Measurements from ENCODE around the gene MYBPC1.
"Not testable (repeated sequence)": the region's sequence is repeated elsewhere in the genome, so short reads cannot be mapped to it uniquely, and the experiment has no call there.

Gene MYBPC1

DNA sequence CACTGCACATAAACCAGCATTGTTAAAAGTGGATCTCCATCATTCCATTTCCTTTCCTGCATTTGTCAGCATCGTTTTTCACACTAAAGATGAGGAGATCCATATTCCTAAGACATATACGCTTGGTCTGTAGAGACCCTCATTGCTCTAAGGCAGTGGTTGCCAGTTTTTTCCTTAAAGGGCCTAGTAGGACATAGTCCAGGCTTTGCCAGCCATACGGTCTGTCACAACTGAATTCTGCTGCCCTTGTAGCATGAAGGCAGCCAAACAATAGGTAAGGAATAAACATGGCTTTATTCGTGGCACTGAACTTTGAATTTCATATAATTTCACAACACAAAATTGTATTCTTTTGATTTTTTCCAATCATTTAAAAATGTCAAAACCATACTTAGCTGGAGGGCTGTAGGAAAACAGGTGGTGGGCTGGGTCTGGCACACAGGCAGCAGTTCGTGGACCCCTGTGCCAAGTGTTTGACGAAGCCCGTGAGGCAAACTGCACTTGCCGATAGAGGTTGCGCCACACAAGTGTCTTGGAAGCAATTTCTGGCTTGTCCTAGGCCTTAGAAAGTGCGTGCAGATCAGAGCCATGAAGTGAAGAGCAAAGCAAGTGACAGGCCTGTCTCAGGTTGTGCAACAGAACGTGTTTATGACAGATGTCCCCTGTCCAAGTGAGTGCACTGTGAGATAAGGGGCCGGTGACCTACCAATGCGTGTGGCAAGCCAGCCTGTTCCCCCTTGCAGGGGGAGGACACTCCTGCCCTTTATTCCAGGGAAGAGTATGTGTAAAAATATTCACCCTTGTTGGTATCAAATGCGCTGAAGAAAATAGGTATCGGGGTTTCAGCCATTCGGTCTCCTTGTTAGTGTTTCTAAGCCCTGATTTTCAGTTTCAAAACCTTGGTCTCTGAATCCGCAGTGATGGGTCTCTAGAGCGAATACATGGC, 101.8 kb downstream of the MYBPC1 start:
- DNase-seq: peak in 2 of 6 experiments; percentile 17 to 61

DNA sequence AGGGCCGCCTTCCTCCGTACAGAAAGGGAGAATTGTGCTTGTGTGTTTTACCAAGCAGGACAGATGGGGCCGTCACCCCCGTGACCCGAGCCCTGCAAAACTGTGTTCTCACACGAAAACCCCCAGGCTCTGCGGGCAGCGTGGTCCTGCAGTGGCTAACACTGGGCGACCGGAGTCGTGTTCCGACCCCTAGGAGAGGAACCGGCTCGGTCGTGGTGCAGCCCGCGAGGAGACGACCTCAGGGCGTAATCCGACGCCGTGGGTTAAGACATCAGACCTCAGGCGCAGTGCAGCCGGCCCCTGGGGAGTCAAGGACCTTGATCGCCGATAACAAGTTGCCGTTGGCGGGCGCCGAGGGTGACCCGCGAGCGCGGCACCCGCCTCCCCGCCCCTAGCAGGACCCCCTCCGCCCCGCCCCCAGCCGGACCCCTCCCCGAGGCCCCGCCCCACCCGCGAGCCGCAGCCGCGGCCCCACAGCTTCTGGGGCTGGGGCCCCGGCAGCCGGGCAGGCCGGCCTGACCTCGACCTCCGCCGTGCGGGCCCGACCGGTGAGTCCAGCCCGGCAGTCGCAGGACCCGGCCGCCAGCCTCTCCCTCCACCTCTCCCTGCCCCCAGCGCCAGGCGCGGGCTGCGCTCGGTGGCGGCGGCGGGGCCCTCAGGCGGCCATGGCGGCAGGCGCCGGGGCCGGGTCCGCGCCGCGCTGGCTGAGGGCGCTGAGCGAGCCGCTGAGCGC, 102.6 kb downstream of the MYBPC1 start, which contains the start of gene CHPT1:
CHPT1 (plus strand) TSS at position 444 of the 733 bp plus-strand sequence; CDS start at position 666, 222 bp downstream.
- peak; percentile 29 to 76 (median 53) for DNase-seq

DNA sequence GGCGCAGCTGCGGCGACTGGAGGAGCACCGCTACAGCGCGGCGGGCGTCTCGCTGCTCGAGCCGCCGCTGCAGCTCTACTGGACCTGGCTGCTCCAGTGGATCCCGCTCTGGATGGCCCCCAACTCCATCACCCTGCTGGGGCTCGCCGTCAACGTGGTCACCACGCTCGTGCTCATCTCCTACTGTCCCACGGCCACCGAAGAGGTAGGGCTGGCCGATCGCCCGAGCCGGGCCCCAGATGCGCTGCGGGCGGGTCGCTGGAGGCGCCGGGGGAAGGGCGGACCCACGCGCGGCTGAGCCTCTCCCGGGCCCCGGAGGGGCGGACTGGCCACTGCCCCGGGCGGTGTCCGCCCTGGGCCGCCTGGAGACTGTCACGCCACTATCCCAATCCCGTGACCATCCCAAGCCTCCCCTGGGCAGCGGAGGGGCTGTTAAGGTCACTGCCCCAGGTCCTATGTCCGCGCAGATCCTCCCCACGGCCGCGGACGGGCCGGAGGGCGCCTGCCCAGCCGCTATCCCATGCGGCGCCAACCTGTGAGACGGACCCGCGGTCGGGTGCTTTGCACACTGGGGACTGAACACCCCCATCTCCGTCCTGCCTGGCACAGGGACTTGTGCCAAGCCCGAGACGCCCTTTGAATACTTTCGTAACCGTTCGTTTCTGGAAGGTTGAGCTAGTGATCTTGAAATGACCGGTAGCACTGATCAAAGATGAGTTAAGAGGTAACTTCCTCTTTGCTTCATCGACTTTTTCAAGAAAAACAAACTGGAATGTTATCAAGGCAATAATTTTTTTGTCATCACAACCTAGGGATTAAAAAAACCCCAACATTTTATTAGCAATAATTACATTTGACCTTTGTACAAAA, 103.4 kb downstream of the MYBPC1 start:
- peak in 3 of 6 experiments; percentile 13 to 61 (median 36) for DNase-seq

DNA sequence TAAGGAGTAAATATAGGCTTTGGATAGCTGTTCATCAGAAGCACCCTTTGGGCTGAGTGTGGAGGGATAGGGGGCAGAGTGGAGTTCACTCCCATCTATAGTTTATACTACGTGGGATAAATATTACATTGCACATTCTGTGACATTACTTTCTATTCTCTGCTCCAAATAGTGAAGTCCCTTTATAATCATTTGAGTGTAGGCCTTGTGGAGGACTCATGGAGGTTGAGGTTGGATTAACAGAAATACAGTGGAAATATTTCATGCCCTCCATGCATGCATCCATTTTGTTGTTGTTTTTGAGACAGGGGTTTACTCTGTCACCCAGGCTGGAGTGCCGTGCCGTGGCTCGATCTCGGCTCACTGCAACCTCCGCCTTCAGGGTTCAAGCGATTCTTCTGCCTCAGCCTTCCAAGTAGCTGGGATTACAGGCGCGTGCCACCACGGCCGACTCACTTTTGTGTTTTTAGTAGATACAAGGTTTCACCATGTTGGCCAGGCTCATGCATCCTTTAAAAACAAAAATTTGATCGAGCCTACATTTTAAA, 104.1 kb downstream of the MYBPC1 start:
- no peak for DNase-seq

GRCh38 chr12:101700299-101700820, 105.6 kb downstream of the MYBPC1 start:
- no peak for DNase-seq

- DNase-seq: no peak
Observed at GRCh38 chr12:101703487-101703886, 108.7 kb downstream of the MYBPC1 start.

DNA sequence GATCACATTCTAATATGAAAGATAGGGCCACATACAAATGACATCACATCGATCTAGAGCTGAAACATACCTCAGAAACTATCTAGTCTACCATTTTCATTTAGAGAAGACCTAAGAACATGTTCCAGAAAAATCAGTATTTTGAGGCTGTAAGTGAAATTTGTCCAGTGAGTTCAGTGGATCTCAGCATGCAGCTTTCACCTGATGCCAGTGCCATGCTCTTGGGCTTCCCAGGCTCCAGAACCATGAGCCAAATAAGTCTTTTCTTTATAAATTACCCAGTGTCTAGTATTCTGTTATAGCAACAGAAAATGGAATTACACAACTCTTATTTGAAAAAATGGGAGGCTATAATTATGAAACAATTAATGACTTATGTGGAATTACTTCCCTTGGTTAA, 111.6 kb downstream of the MYBPC1 start:
- DNase-seq: no peak

DNA sequence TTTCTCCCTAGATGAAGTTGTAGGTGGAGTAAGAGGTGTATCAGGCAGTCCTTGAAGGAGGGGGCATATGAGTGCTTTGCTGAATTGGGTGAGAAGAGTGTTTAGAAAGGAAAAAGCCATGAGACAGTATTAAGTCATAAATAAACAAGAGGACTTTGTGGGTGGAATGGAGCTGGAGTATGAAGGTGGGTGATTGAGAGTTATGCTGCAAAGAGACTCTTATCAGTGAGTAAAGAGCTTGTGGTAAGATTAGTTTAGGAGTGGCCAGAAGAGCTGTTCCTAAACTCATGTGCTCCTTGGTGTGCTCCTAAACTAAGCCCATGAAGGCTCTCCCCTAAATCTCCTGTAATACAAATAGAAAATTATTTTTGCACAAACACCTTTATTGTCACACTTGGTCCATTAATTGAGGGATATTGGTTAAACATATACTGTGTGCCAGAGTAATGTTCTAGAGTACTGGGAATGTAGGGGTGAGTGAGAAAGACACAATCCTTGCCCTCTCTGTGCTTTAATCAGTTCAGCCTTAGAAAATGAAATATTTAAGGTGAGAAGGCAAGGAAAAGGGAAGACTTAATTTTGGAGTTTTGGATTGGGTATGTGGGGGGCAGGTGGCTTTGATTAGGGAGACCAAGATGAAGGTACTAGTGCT, 112.5 kb downstream of the MYBPC1 start:
- DNase-seq: no peak

DNA sequence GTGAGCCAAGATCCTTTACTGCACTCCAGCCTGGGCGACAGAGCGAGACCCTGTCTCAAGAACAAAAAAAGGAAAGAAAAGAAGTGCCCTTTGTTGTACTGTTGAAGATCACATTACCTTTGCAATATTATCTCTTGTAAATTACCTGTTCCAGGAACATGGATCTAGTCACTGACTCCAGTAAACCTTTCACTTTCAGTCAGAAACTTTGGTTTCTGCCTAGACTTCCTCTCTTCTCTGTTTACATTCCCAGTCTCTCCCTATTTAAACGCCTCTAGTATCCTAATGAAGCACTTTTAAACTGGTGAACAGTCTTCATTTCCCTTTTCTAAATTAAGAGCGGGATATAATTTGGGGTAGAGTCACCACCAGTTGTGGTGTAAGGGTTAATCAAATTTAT, 115.5 kb downstream of the MYBPC1 start:
- DNase-seq: no peak

- DNase-seq: no peak
Observed at GRCh38 chr12:101713059-101713682, 118.4 kb downstream of the MYBPC1 start.

DNA sequence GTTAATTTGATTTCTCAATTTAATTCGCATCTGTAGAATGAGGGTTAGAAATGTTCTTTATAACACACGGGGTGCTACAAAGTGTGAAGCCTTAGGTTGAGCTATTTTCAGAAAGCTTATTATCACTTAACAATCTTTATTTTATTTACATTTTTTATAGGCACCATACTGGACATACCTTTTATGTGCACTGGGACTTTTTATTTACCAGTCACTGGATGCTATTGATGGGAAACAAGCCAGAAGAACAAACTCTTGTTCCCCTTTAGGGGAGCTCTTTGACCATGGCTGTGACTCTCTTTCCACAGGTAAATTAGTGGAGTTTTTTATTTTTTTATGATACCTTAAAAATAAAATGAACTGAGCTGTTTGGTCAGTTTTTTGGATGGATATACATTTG, 119.2 kb downstream of the MYBPC1 start:
- DNase-seq: no peak

GRCh38 chr12:101714877-101715444, 120.2 kb downstream of the MYBPC1 start:
- no peak for DNase-seq

GRCh38 chr12:101719566-101719965, 124.8 kb downstream of the MYBPC1 start:
- DNase-seq: no peak

DNA sequence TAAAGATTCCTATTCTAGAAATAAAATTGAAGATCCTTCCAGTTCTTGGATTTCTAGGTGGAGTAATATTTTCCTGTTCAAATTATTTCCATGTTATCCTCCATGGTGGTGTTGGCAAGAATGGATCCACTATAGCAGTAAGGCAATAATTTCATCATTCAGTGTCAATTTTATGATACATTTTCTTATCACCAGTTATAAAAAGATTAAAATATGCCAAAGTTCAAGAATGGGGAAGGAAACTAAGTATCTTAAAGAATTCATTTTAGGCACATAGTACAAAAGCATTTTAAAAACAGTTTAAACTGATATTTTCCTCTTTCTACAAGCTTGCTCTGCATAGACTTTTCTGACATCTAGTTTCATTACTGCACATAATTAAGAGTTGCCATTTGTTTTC, 125.3 kb downstream of the MYBPC1 start:
- DNase-seq: no peak

GRCh38 chr12:101722392-101722791, 127.6 kb downstream of the MYBPC1 start:
- no peak for DNase-seq

GRCh38 chr12:101727098-101727497, 132.3 kb downstream of the MYBPC1 start:
- DNase-seq: no peak

- no peak for DNase-seq
Observed at GRCh38 chr12:101729842-101730241, 135.1 kb downstream of the MYBPC1 start.

GRCh38 chr12:101732318-101732717, 137.5 kb downstream of the MYBPC1 start:
- no peak for DNase-seq

GRCh38 chr12:101733166-101733565, 138.4 kb downstream of the MYBPC1 start:
- DNase-seq: no peak

- DNase-seq: not testable (repeated sequence)
Observed at GRCh38 chr12:101734482-101734881, 139.7 kb downstream of the MYBPC1 start.

All from stimulated activated naive CD4-positive, alpha-beta T cell (primary cell).